Measurements from ENCODE around the gene BBS5.

Gene BBS5

DNA sequence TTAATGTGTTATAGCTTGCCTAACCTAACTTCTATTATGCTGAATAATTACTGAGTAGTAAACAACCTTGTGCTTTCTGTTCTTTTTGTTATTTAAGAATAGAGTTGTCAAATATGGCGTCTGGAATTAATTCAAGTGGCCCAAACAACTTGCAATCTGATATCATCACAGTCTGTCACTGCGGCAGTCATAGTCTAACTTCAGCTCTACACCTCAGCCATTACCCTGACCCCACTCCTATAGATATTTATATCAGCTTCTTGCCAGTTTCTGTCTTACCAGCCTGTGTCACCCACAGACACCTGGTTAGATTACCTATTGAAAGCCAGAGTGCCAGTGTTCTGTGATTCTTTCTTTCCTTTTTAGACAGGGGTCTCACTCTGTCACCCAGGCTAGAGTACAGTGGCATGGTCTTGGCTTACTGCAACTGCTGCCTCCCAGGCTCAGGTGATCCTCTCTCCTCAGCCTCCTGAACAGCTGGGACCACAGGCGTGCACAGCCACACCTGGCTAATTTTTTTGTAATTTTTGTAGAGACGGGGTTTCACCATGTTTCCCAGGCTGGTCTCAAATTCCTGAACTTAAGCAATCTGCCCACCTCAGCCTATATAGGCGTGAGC lies 16.1 kb downstream of the BBS5 start:
- no peak for DNase-seq (ENCODE audit: extremely low spot score)
- ChIA-PET CTCF (interaction anchor here (1.0 to 1.4 kb wide), 2 partner anchors 12 to 14 kb away, joined by 3 read pairs; no protein-coding TSS in a partner anchor), POLR2A (no interaction called here)
- TF ChIP-seq, protein P1, sequence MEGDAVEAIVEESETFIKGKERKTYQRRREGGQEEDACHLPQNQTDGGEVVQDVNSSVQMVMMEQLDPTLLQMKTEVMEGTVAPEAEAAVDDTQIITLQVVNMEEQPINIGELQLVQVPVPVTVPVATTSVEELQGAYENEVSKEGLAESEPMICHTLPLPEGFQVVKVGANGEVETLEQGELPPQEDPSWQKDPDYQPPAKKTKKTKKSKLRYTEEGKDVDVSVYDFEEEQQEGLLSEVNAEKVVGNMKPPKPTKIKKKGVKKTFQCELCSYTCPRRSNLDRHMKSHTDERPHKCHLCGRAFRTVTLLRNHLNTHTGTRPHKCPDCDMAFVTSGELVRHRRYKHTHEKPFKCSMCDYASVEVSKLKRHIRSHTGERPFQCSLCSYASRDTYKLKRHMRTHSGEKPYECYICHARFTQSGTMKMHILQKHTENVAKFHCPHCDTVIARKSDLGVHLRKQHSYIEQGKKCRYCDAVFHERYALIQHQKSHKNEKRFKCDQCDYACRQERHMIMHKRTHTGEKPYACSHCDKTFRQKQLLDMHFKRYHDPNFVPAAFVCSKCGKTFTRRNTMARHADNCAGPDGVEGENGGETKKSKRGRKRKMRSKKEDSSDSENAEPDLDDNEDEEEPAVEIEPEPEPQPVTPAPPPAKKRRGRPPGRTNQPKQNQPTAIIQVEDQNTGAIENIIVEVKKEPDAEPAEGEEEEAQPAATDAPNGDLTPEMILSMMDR (IDR thresholded peaks at IDR 0.05; ENCODE audit: control extremely low read depth, extremely low read depth, low read depth, missing control alignments) = no peak

DNA sequence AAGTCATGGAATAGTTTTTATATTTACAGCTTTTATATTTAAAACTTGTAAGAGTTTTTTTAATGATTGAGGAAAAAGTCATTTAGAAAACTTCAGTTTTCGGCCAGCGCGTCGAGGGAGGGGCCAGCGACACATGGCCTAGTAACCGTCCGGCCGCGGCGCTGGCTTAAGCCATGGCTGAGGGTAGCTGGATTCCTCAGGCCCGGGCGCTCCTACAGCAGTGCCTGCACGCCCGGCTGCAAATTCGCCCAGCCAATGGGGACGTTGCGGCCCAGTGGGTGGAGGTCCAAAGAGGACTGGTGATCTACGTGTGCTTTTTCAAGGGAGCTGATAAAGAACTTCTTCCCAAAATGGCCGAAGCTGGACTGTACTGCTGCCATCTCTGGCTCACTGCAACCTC lies 25.4 kb downstream of the BBS5 start:
- TF ChIP-seq, protein P1 (IDR thresholded peaks at IDR 0.05; ENCODE audit: control extremely low read depth, extremely low read depth, low read depth, missing control alignments) = no peak
- ChIA-PET CTCF (interaction anchor here (0.9 kb wide), 1 partner anchor 14 kb away, joined by 3 read pairs; no protein-coding TSS in a partner anchor), POLR2A (no interaction called here)
- DNase-seq (ENCODE audit: extremely low spot score) = no peak

DNA sequence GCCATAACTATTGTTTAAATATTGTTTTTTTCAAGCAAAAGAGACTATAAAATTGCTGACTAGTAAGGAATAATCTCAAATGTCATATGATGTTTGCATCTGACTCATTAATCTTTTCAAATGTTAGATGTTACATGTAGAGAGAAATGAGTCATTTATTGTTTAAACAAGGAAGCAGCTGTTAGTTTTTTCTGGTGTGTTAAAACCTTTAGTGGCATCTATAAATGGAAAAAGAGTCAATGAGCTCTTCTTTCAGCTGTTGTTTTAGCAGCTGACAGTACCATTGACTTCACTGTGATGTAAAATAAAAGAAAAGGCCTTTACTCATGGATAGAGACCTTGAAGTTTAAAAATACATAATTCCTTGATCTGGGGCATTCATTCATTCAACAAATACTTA lies 28.4 kb downstream of the BBS5 start:
- ChIA-PET POLR2A (no interaction called here), CTCF (interaction anchor here (1.3 to 1.7 kb wide), 3 partner anchors 10 to 28 kb away, joined by 3 to 5 read pairs (median 4); partner anchors contain the start of gene BBS5)
- TF ChIP-seq, protein P1 (IDR thresholded peaks at IDR 0.05; ENCODE audit: control extremely low read depth, extremely low read depth, low read depth, missing control alignments) = no peak

DNA sequence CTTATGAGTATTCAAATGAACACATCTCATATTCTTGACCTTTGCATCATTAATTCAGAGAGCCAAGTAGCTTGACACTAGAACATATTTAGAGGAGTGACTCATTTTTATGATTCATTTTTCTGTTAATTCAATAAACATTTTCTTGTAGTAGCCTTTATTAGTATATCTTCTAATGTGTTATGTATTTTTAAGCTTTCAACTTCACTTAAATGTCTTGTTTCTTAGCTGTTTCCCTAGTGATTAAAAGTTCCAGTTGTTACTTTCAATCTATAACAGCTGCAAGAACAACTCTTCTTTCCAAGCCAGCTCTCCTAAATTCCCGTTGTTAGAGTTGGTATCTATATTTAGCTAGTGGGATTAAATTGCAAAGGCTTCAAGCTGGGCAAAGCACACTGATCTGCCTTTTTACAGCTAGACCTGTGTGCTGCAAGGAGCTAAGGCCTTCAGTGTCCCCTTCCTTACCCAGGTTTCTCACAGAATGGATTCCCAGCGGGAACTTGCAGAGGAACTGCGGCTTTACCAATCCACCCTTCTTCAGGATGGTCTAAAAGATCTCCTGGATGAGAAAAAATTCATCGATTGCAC lies 30.1 kb downstream of the BBS5 start, which contains the start of gene KLHL41:
KLHL41 (plus strand) TSS at position 405 of the 588 bp plus-strand sequence; CDS start at position 482, 77 bp downstream.
- DNase-seq (ENCODE audit: extremely low spot score) = no peak
- ChIA-PET CTCF (interaction anchor here (0.9 to 1.2 kb wide), 2 partner anchors 20 to 31 kb away, joined by 3 read pairs; no protein-coding TSS in a partner anchor), POLR2A (no interaction called here)
- TF ChIP-seq, protein P1 (IDR thresholded peaks at IDR 0.05; ENCODE audit: control extremely low read depth, extremely low read depth, low read depth, missing control alignments) = no peak

More for the DNA sequence above, 28.4 kb downstream of the BBS5 start:
- DNase-seq (ENCODE audit: extremely low spot score) = peak; percentile 11

DNA sequence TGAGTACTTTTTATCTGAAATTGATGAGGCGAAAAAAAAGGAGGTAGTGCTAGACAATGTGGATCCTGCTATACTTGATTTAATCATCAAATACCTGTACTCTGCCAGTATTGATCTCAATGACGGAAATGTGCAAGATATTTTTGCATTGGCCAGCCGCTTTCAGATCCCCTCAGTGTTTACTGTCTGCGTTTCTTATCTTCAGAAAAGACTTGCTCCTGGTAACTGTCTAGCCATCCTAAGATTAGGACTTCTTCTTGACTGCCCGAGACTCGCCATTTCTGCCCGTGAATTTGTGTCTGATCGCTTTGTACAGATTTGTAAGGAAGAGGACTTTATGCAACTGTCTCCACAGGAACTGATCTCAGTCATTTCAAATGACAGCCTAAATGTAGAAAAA lies 30.7 kb downstream of the BBS5 start:
- CTCF ChIA-PET = interaction anchor here (0.9 to 1.2 kb wide), 2 partner anchors 21 to 31 kb away, joined by 3 read pairs; no protein-coding TSS in a partner anchor
- DNase-seq (ENCODE audit: extremely low spot score) = no peak
- POLR2A ChIA-PET = no interaction called here
- TF ChIP-seq, protein P1 (IDR thresholded peaks at IDR 0.05; ENCODE audit: control extremely low read depth, extremely low read depth, low read depth, missing control alignments) = no peak

DNA sequence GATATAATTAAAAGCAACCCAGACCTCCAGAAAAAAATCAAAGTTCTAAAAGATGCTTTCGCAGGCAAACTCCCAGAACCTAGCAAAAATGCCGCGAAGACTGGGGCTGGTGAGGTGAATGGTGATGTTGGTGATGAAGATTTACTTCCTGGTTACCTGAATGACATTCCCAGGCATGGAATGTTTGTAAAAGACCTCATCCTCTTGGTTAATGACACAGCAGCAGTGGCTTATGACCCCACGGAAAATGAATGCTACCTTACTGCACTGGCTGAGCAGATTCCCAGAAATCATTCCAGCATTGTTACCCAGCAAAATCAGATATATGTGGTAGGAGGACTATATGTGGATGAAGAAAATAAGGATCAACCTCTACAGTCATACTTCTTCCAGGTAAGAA lies 31.2 kb downstream of the BBS5 start:
- no peak for DNase-seq (ENCODE audit: extremely low spot score)
- ChIA-PET CTCF (no interaction called here), POLR2A (no interaction called here)
- TF ChIP-seq, protein P1 (IDR thresholded peaks at IDR 0.05; ENCODE audit: control extremely low read depth, extremely low read depth, low read depth, missing control alignments) = no peak

Data from GM10248 (cell line).